GM19328 (cell line): ENCODE results near the gene METTL8.
A peak's percentile ranks its signal among the peaks of the same experiment; 100 is the strongest.
"Not testable (repeated sequence)": the region's sequence is repeated elsewhere in the genome, so short reads cannot be mapped to it uniquely, and the experiment has no call there.

Experiments used
- ATAC-seq: cut with Tn5 transposase; IDR thresholded peaks from one replicate; pipeline ENCODE4 v1.9.1; 2021; ENCODE audit warnings: mild to moderate bottlenecking, moderate library complexity; ENCODE audit not compliant: unreplicated experiment

METTL8 gene

GRCh38 chr2:171430516-171431410 is 3.0 kb downstream of the METTL8 start:
- no peak for ATAC-seq

- not testable (repeated sequence) for ATAC-seq
Measured at GRCh38 chr2:171422710-171423495, 10.9 kb downstream of the METTL8 start.

- ATAC-seq: no peak
Measured at GRCh38 chr2:171420728-171421563, 12.8 kb downstream of the METTL8 start.

GRCh38 chr2:171419333-171419732 is 14.5 kb downstream of the METTL8 start:
- no peak for ATAC-seq

DNA sequence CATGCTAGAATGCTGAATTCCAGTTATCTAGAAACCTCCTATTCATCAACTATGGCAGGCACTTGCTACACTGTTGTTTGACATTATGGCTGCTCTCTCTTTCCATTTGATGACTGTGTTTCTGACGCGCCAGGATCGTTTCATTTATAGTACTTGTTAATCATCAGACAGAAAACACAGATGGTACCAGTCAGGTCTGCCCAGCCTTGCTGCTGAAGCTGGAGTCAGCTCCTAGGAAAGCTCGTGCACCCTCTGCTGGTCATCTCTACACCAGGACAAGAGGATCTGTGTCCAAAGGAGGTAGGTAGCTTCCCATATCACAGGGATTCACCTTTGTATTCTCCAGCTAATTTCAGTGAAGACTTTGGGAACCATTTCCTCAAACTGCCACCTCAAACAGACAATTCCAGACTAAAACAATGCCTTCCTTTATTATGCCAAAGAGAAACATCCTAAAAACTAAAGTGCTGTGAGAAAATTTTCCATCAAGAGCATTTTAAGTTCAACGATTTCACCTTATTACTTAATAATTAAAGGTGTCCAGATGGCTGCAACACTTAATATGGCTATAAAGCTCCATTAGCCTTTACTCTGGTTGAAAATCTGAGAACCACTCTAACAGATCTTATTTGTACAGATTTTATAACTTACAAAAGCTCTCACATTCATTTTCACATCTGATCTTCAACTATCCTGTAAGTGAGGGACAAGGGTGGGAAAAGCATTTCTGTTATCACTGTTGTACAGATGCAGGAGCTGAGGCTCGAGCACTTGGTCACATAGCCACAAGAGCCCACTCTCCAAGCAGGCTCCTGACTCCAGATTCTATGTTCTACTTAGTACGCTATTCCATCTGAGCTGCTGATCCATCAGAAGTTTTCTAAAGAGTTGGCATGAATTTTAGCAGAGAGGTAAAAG is 17.5 kb downstream of the METTL8 start:
- peak; percentile 78 for ATAC-seq

- not testable (repeated sequence) for ATAC-seq
Measured at GRCh38 chr2:171414645-171415044, 19.1 kb downstream of the METTL8 start.

- ATAC-seq: no peak
Measured at GRCh38 chr2:171412571-171413175, 21.1 kb downstream of the METTL8 start.

DNA sequence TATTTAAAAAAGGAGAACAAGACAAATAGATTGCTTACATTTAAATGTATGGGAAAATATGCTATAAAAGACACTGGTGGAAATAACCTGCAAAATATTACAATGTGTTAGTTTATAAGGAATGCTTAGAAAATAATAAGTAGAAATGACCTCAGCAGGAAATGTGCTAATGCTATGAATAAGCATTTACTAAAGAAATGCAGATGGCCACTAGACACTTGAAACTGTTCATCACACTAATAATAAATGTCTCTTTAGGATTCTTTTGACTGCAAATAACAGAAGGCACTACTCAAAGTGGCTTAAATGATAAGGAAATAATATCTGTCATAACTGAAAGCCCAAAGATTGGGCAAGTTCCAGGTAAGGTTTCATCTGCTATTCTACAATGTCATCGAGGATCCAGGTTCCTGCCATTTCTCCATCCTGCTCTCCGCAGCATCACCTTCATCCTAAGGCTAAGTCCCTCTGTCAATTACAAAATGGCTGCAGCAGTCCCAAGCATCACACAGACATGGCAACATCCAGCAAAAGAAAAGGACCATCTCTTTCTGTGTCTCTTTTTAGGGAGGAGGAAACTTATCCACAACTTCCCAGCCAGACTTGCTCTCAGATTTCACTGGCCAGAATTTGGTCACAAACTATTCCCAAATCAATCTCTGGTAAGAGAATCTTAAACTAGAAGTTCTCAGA is 21.9 kb downstream of the METTL8 start:
- ATAC-seq: no peak

DNA sequence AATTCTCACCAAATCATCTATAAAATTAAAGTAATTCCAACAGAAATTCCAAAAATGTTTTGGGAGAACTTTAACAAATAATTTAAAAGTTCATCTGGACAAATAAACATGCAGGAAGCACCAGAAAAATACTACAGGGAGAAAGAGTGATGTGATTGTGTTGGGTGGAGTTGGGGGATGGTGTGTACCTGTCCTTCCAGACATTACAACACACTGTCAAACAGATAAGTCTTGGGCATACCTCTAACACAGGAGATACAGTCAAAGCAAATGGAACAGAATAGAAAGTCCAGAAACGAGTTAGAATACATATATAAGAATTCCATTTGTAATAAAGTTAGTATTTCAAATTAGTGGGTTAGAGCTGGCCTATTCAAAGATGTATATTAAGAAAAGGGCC is 22.6 kb downstream of the METTL8 start:
- ATAC-seq: no peak

DNA sequence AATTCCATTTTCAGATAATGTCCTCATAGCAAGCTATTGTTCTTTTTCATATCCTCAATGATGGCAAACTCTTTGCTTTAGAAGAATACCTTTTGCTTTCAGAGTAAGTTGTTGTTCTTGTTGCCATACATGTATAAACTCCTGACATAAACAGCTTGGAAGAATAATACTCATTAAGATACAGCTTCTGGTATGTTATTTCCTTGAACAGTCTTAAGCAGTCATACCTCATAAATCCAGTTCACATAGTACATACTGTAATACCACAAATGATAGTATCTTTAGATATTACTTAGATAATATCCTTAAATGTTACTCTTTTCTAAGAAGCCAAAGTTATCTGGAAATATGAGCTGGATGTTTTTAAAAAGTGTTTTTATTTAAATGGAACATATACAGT is 23.2 kb downstream of the METTL8 start:
- ATAC-seq: no peak

- no peak for ATAC-seq
Measured at GRCh38 chr2:171410101-171410500, 23.7 kb downstream of the METTL8 start.

DNA sequence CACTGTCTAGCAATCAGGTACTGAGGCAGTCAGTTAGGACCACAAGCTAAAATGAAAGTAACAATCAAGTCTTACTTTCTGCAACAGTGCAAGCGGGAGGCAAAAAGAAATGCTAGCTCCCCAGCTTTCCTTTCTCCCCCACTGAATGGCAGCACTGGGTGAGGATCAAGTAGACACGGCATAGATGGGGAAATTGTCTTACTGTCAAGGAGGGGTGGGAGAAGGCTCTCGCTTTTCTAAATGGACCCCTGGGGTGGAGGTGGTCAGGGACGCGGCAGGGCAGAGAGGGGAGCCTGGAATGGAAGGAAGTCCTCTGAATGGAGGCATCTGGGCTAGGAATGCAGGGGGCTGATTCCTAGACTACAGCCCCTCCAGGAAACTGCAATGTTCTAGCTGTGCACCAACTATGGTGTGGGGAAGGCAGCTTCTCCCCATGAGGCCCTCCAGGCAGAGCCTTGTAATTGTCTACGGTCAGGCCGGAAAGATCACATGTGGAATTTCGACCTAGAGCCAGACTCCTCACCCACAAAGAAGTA is 24.3 kb downstream of the METTL8 start:
- ATAC-seq: no peak

GRCh38 chr2:171407676-171408044 is 26.1 kb downstream of the METTL8 start:
- ATAC-seq: no peak

- peak; percentile 50 for ATAC-seq
Measured at GRCh38 chr2:171407030-171407675, 26.6 kb downstream of the METTL8 start.

GRCh38 chr2:171406044-171406443 is 27.7 kb downstream of the METTL8 start:
- peak; percentile 43 for ATAC-seq

DNA sequence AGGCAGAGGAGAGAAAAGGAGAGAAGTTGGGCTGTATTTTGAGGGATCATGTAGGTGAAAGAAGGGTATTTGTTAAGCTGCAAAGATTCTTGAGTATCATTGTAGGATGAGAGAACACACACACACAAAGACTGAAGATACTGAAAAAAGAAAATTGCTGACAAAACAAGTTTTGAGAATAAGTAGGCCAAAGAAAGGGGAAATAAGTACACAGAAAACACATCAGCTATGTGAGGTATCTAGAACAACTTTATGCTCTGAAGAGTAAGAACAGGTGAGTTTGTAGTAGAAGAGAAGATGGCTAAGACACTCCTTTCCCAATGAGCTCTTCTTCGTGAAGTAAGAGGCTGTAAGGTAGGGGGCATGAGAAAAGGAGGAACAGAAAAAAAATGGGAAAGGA is 28.2 kb downstream of the METTL8 start:
- ATAC-seq: no peak

GRCh38 chr2:171404719-171405118 is 29.1 kb downstream of the METTL8 start:
- ATAC-seq: no peak

DNA sequence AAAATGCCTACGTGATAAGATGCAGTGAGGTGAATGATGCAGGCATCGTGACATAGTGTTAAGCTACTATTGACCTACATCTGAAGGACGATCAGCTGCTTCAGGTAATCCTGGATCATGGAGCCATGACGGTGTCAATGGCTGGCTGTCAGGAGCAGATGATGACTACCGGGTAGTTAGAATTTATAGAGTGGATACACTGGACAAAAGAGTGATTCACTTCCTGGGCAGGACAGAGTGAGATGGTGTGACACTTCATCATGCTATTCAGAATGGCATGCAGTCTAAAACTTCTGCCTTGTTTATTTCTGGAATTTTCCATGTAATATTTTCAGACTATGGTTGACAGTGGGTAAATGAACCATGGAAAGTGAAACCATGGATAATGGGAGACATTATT is 29.5 kb downstream of the METTL8 start:
- no peak for ATAC-seq
